GM20000 (cell line): ENCODE measurements around the gene IQCH.

Source experiments
- DNase-seq: peaks from one replicate; pipeline ENCODE4 v3.0.0; 2012; ENCODE audit warnings: low spot score
- TF ChIP-seq, protein P1 (sequence below): IDR thresholded peaks from 2 replicates; pipeline ENCODE4 v1.5.1; 2012; ENCODE audit warnings: mild to moderate bottlenecking, control low read depth; ENCODE audit errors: extremely low read depth, missing control alignments

IQCH gene

DNA sequence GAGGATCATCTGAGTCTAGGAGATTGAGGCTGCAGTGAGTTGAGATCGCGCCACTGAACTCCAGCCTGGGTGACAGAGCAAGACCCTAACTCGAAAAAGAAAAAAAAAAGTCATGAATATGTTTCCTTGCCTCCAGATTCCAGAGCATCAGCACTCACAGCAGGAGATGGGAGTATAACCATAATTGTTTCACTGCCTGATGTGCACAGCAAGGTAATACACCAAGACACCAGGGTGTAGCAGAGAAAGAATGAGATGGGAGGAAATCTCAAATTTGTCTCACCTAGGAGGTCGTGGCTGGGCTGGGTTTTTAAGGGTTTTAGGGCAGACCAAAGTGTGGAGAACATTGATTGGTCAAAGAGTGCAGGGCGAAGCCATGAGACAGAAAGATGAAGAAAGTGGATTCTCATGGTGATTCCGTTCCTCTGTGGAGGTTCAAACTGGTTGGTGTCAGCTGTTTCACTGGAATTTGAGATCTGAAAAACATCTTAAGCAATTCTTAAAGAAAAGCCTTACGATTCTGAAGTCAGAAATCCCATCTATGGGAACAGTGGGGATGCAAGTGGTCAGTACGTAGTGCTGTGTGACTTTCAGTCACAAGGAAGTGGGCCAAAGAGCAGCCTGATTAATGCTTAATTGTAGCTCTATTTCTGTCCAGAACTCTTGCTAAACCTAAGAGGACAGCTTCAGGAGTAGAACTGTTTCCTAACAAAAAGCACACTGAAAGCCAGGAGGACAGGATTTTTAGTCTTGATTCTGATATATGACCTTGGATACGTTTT is 258.5 kb downstream of the IQCH start:
- TF ChIP-seq, protein P1, sequence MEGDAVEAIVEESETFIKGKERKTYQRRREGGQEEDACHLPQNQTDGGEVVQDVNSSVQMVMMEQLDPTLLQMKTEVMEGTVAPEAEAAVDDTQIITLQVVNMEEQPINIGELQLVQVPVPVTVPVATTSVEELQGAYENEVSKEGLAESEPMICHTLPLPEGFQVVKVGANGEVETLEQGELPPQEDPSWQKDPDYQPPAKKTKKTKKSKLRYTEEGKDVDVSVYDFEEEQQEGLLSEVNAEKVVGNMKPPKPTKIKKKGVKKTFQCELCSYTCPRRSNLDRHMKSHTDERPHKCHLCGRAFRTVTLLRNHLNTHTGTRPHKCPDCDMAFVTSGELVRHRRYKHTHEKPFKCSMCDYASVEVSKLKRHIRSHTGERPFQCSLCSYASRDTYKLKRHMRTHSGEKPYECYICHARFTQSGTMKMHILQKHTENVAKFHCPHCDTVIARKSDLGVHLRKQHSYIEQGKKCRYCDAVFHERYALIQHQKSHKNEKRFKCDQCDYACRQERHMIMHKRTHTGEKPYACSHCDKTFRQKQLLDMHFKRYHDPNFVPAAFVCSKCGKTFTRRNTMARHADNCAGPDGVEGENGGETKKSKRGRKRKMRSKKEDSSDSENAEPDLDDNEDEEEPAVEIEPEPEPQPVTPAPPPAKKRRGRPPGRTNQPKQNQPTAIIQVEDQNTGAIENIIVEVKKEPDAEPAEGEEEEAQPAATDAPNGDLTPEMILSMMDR, result no peak
- no peak for DNase-seq

DNA sequence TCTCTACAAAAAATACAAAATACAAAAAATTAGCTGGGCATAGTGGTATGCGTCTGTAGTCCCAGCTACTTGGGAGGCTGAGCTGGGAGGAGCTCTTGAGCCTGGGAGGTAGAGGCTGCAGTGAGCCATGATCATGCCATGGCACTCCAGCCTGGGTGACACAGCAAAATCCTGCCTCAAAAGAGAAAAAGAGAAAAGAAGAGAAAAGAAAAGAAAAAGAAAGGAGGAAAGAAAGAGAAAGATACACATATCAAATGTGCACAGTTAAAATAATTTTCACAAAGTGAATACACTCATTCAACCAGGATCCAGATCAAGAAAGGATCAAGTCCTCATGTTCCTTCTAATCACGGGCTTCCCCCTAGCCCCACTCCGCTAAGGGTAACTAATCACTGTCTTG is 260.5 kb downstream of the IQCH start:
- no peak for DNase-seq
- TF ChIP-seq, protein P1, result no peak

DNA sequence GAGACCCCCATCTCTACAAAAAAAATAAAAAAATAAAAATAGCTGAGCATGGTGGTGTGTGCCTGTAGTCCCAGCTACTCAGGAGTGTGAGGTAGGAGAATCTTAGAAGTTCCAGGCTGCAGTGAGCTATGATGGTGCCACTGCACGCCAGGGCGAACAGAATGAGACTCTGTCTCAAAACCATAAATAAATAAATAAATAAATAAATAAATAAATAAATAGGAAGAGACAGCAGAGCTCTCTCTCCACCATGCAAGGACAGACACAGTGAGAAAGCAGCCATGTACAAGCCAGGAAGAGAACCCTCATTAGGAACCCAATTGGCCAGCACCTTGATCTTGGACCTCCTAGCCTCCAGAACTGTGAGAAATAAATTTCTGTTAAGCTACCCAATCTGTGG is 261.0 kb downstream of the IQCH start:
- no peak for DNase-seq
- TF ChIP-seq, protein P1, result no peak

DNA sequence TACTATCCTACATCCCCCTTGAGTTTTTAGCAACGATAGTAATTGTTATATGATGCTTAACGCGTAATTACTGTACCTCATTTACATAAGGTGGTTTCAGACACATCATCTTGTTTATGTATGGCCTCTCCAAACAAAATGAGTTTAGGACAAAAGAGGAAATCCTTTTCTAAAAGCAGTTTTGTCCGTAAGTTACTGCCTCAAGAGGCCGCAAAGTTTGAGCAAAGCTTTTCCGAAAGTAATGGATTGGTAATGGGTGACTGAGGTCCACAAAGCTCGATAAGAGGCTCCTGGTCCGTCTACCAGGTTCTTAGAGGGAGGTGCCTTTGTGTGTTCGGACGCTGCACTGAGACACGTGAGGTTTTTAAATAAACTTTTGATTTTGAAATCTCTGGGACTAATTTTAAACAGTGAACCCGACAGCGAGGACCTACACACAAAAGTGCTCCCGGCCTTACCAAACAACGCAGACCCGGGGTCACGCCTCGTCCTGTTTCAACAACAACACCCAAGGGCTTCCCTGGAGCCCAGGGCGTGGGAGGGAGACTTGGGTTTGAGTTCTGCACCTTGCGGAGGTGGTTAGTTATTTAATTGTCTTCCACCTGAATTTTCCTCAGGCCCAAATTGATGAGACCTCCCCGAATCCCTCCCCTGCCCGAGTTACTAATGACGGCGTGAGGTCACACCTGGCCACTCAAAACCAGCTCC is 265.9 kb downstream of the IQCH start:
- DNase-seq, result peak; percentile 27
- TF ChIP-seq, protein P1, result no peak

DNA sequence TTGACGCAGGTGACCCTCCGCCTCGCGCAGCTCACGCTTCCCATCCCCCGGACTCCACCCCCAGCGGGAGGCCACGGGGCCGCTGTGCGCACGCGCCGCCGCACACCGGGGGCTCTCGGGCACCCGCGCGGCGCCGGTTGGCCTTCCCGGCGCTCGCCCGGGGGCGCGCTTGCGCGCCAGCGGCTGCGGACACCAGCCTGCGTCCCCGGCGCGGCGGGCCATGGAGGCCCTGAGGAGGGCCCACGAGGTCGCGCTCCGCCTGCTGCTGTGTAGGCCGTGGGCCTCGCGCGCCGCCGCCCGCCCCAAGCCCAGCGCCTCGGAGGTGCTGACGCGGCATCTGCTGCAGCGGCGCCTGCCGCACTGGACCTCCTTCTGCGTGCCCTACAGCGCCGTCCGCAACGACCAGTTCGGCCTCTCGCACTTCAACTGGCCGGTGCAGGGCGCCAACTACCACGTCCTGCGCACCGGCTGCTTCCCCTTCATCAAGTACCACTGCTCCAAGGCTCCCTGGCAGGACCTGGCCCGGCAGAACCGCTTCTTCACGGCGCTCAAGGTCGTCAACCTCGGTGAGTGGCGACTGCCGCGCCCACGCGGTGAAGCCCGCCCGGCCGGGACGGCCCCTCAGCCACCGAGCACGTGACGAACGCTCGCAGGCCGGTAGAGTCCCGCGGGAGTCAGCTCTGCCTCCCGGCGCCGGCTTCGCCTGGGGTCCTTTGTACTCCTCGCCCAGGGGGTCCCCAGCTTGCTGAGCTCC is 266.6 kb downstream of the IQCH start, which contains the start of gene C15orf61:
TSS of gene C15orf61 (plus strand) at position 103 of the 754 bp plus-strand sequence. CDS start at position 221, 118 bp downstream.
- peak; percentile 95 for DNase-seq
- TF ChIP-seq, protein P1, result no peak

DNA sequence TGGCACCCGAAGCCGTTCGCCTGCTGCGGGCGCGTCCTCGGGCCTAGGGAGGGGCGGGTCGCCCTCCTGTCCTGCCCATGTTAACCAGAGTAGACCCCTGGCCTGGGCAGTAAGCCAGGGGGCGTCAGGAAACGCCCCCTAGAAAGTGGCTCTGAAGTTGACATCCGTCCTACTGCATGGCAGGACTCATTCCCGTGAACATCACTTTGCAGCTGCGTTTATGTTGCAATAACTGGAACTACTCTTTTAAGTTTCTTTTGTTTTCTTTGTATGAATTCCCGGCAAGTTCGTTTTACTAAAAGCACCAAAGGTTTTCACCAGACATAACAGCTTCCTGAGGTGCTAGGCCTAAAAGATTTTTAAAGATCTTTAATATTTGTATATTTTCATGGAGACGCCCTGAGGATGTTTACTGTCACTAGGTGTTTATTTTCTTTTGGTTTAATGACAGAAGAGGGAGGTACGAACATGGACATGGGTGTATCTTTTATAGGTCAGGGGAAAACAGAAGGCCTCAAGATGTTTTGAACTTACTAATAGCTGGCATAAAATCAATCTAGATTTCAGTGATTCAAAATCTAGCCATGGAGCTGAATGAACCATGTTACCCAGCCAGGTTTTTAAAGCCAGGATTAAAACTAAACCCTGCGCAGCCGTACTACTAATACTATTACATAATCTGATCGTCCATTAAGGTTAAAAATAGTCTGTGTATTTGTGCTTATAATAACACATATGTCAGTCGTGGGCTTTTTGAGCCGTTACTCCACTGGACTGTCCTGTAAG is 267.4 kb downstream of the IQCH start:
- DNase-seq, result no peak
- TF ChIP-seq, protein P1, result no peak
